DOHH2 (cell line): ENCODE measurements around the gene WDR19.
"Not testable (repeated sequence)": the region's sequence is repeated elsewhere in the genome, so short reads cannot be mapped to it uniquely, and the experiment has no call there.

ENCODE experiments used
- H3F3A ChIP-seq: fragments of 200-600 bp; sonication (generic), shearing (Covaris generic); 2 replicates; pipeline ENCODE4 v1.6.0; 2016; ENCODE audit warnings: antibody characterized with exemption, mild to moderate bottlenecking; ENCODE audit not compliant: control insufficient read depth, insufficient read depth
- H3K27ac ChIP-seq: fragments of 200-600 bp; sonication (generic); 2 replicates; pipeline ENCODE4 v1.5.1; 2014; ENCODE audit warnings: low read depth, mild to moderate bottlenecking, low read length, moderate library complexity
- H3K27me3 ChIP-seq: fragments of 200-600 bp; sonication (generic); 2 replicates; pipeline ENCODE4 v1.6.1; 2014; ENCODE audit warnings: mild to moderate bottlenecking, low read length, mixed read lengths; ENCODE audit not compliant: control insufficient read depth
- H3K36me3 ChIP-seq: fragments of 200-600 bp; sonication (generic); 2 replicates; pipeline ENCODE4 v1.6.1; 2014; ENCODE audit warnings: mild to moderate bottlenecking, low read length, moderate library complexity, mixed read lengths; ENCODE audit not compliant: control insufficient read depth
- H3K4me1 ChIP-seq: fragments of 200-600 bp; sonication (generic); 2 replicates; pipeline ENCODE4 v1.6.1; 2014; ENCODE audit warnings: mild to moderate bottlenecking, low read length, mixed read lengths; ENCODE audit not compliant: control insufficient read depth
- H3K4me2 ChIP-seq: fragments of 200-600 bp; sonication (generic); 2 replicates; pipeline ENCODE4 v1.6.0; 2014; ENCODE audit warnings: mild to moderate bottlenecking, low read length, moderate library complexity
- H3K4me3 ChIP-seq: fragments of 200-600 bp; sonication (generic); 2 replicates; pipeline ENCODE4 v1.5.1; 2014; ENCODE audit warnings: mild to moderate bottlenecking, low read length, mixed read lengths
- H3K79me2 ChIP-seq: fragments of 200-600 bp; sonication (generic); 2 replicates; pipeline ENCODE4 v1.6.1; 2014; ENCODE audit warnings: mild to moderate bottlenecking, low read length, mixed read lengths; ENCODE audit not compliant: control insufficient read depth
- H3K9me2 ChIP-seq: fragments of 200-600 bp; sonication (generic); replicated peaks from 2 replicates; pipeline ENCODE4 v1.6.1; 2014; ENCODE audit warnings: mild to moderate bottlenecking, low read length, mixed read lengths; ENCODE audit not compliant: control insufficient read depth
- H3K9me3 ChIP-seq: fragments of 200-600 bp; sonication (generic); 2 replicates; pipeline ENCODE4 v1.6.1; 2014; ENCODE audit warnings: antibody characterized with exemption, low read length, mixed read lengths; ENCODE audit not compliant: control insufficient read depth, insufficient read depth
- H4K20me1 ChIP-seq: fragments of 200-600 bp; sonication (generic); 2 replicates; pipeline ENCODE4 v1.6.0; 2014; ENCODE audit warnings: low read depth, mild to moderate bottlenecking, antibody characterized with exemption, low read length, moderate library complexity; ENCODE audit not compliant: control insufficient read depth, insufficient read depth
- CTCF ChIP-seq: fragments of 200-600 bp; sonication (generic); IDR thresholded peaks from one replicate; pipeline ENCODE4 v1.5.1; 2014; ENCODE audit warnings: antibody characterized with exemption, mild to moderate bottlenecking, low read depth, low read length; ENCODE audit not compliant: poor library complexity, severe bottlenecking
- EZH2phosphoT487 ChIP-seq: fragments of 200-600 bp; sonication (generic); IDR thresholded peaks from 2 replicates; pipeline ENCODE4 v1.6.1; 2017; ENCODE audit warnings: borderline replicate concordance, mild to moderate bottlenecking, antibody characterized with exemption, low read length, moderate library complexity, mixed read lengths

Gene WDR19

DNA sequence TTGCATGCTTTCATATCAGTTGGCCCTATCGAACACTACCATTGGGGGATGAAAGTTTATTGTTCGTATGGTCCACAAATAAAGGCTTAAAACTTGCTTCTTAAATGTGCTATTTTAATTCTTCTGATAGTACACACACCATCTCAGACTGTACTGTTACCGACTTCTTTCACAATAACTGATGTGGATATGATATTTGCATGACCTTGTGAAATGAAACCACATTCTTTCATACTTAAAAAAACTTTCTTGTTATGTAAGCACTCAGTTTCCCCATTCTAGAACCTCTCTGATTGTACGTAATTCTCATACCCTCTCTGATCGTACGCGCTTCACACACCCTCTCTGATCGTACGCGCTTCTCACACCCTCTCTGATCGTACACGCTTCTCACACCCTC lies 12.0 kb upstream of the WDR19 start:
- Histone ChIP-seq H3K36me3 (peaks cover 7% of the 10 kb centered on the region), H3K4me1 (peaks cover 60% of the 10 kb centered on the region), H3K4me3 (no peak overlapping the region), H3K9me3 (peaks cover 4% of the 10 kb centered on the region; the same call in 1 of the 2 replicates), H3K27me3 (no peaks in the 10 kb centered on the region), H3K4me2 (no peak overlapping the region), H4K20me1 (no peaks in the 10 kb centered on the region), H3F3A (peaks cover 32% of the 10 kb centered on the region), H3K27ac (no peak overlapping the region), H3K9me2 (no peaks in the 10 kb centered on the region), H3K79me2 (no peaks in the 10 kb centered on the region)
- TF ChIP-seq CTCF (no peak), EZH2phosphoT487 (no peak)

- no peaks in the 10 kb centered on the region for H3K27me3 ChIP-seq
- no peak overlapping the region for H3K4me3 ChIP-seq
- H3K27ac ChIP-seq = no peak overlapping the region
- H3F3A ChIP-seq = peaks cover 4% of the 10 kb centered on the region; the same call in 1 of the 2 replicates
- no peak overlapping the region for H3K4me2 ChIP-seq
- TF ChIP-seq CTCF (no peak), EZH2phosphoT487 (no peak)
- no peaks in the 10 kb centered on the region for H4K20me1 ChIP-seq
- H3K4me1 ChIP-seq = peaks cover 28% of the 10 kb centered on the region
- H3K9me2 ChIP-seq = no peaks in the 10 kb centered on the region
- H3K36me3 ChIP-seq = no peaks in the 10 kb centered on the region
- peaks cover 8% of the 10 kb centered on the region for H3K79me2 ChIP-seq
- H3K9me3 ChIP-seq = no peaks in the 10 kb centered on the region
Observed at GRCh38 chr4:39178706-39179105, 3.6 kb upstream of the WDR19 start.

GRCh38 chr4:39179681-39180080 lies 2.6 kb upstream of the WDR19 start:
- TF ChIP-seq EZH2phosphoT487 = no peak
- TF ChIP-seq CTCF = no peak
- H3K9me2 ChIP-seq = no peaks in the 10 kb centered on the region
- H3K36me3 ChIP-seq = no peaks in the 10 kb centered on the region

GRCh38 chr4:39180629-39181028 lies 1.7 kb upstream of the WDR19 start:
- Histone ChIP-seq H3K4me2 (0 out of 2 replicates have a peak overlapping the region, but pooled peaks have one; percentile 82), H3K79me2 (peaks cover 15% of the 10 kb centered on the region), H3K4me1 (peaks cover 32% of the 10 kb centered on the region)
- not testable (repeated sequence) for H3F3A ChIP-seq, H3K9me2 ChIP-seq, H3K27ac ChIP-seq, H4K20me1 ChIP-seq, H3K4me3 ChIP-seq, H3K27me3 ChIP-seq, H3K36me3 ChIP-seq, H3K9me3 ChIP-seq

More at GRCh38 chr4:39179681-39180080, 2.6 kb upstream of the WDR19 start:
- H3F3A ChIP-seq = peaks cover 4% of the 10 kb centered on the region; the same call in 1 of the 2 replicates
- H3K79me2 ChIP-seq = peaks cover 15% of the 10 kb centered on the region
- no peak overlapping the region for H3K4me2 ChIP-seq
- no peak overlapping the region for H3K27ac ChIP-seq
- H3K4me3 ChIP-seq = no peak overlapping the region
- no peaks in the 10 kb centered on the region for H3K27me3 ChIP-seq
- H4K20me1 ChIP-seq = no peaks in the 10 kb centered on the region
- H3K4me1 ChIP-seq = peaks cover 32% of the 10 kb centered on the region
- H3K9me3 ChIP-seq = no peaks in the 10 kb centered on the region
